SKM-1 (cell line): ENCODE data around the gene SEMA4D.
A peak's percentile ranks its signal among the peaks of the same experiment; 100 is the strongest.

Experiments
- DNase-seq: peaks from one replicate; lab custom pipeline; 2025; ENCODE audit not compliant: unreplicated experiment; lab: John Stamatoyannopoulos, UW

Gene SEMA4D

DNA sequence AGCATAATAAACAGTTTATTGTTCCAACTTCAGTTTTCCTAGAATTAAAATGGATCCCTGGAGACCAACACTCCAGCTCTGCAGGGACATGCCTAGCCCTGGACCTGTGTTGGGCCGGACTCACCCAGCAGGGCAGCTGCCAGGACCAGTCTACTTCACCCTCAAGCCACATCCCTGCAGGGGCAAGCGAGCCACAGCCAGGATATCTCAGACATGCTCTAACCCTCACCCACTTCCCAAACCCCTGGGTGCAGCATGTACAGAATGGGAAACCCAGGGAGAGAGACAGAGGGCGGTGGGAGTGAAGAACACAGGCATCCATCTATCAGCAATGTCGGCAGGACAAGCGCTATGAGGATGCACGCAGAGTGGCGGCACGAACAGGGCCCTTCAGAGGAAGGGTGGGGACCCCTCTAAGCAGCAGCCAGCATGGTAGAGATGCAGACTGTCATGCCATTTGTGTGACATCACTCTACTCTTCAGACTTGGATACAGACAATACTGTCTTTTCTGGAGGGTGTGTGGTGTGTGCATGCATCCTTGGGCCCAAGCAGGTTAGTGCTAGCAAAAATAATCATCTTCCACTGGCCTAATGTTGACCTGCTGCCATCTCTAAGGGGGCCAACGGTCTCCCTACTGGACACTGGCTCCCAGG, 83.1 kb downstream of the SEMA4D start:
- DNase-seq = no peak

DNA sequence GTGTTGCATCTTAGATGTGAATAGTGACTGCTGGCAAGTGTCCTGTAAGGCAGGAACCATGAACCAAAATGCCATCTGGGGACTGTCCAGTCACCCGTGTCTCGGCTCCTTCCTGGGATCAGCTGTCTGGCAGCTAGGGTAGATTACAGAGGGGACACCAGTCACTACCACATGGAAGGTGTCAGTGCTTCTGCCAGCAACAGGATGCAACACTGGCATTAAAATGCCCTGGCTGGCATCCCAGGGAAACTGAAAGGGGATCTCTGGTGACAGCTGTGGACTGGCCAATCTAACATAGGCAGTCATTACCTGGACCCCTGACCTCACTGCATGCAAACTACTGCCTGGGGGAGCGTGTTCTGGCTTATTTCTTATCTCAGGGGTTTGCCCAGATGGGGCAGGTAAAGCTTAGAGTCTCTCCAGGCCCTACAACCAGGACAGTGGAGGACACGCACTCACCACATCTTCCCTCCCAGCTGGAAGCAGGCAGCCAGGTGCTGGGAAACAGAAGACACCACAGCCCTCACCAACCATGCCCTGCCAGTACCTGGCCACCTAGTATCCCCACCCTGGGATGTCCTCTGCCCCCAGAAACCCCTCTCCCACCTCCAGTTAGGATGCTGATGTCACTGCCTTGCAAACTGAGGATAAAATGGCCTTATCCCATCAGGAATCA, 83.8 kb downstream of the SEMA4D start:
- no peak for DNase-seq

DNA sequence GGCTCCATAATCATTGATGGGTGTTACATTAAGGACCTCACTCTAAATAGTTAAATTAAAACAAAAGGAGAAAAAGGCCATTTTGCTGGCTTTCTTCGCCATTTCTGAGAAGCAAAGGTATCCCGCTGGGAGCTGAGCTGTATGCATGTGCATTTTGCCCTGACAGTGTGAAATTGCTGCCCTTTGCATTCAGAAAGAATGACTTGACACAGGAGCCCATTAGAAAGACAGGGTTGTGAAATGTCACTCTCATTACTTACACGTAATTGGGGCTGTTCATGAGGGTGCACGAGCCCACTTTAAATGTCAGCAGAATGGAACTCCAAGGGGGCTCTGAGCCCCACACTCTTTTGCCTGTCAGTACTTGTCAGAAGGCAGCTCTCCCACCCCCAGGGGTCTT, 85.0 kb downstream of the SEMA4D start:
- no peak for DNase-seq

DNA sequence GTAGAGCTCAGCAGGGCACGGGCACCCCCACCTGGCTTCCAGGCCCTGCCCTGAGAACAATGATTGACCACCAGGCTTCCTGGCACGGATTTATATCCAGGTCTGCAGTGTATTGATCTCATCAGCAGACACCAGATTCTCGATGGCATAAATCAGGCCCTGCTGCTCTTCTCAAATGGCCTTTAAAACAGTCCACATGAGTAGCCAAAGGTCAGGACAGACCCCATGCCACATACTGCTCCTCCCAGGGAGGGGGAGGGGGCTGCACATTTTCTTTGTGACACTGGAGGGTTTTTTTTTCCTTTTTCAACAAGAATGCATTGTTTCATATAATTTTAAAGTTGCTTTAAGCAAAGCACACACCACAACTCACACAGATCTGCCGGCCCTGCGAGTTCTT, 85.4 kb downstream of the SEMA4D start:
- DNase-seq = no peak

GRCh38 chr9:89411759-89412158, 86.2 kb downstream of the SEMA4D start:
- no peak for DNase-seq

GRCh38 chr9:89410641-89411350, 87.1 kb downstream of the SEMA4D start:
- no peak for DNase-seq

- no peak for DNase-seq
These were observed 87.9 kb downstream of the SEMA4D start for GRCh38 chr9:89410022-89410421.

DNA sequence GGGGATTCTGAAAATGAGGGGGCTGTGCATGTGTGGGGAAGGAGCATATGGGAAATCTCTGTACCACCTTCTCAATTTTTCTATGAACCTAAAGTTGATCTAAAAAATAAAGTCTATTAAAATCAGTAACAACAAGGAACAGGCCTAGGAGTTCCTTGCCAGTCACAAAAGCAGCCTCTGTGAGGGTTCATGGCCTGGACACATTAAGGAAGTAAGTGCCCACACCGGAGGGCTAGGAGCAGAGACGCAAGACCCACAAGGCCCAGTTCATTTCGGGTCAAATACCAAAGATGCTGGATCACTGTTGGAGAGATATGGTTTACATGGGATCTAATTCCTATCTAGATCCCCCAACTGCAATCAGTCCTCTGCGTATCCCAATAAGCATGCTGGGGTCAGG, 88.4 kb downstream of the SEMA4D start:
- DNase-seq = no peak

DNA sequence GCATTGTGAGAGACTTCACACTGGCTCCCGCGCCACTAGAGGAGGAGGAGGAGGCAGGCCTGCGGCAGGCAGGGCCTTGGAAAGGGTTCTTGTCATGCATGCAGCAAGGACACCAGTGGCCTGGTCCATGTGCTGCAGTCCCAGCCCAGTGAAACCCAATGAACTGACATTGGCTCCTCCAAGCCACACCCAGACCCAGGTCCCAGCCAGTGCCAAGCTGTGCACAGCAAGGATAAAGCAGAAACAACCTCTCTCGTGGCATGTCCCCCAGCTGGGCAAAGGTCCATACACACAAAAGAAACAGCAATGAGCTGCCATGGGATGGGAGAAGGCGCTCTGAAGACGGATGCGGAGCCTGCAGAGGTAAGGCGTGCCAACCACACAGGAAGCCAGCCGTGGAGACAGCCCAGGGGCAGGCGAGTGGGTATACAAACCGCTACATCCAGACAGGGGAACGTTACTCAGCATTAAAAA, 89.2 kb downstream of the SEMA4D start:
- DNase-seq = no peak

GRCh38 chr9:89407070-89407469, 90.8 kb downstream of the SEMA4D start:
- DNase-seq = no peak

DNA sequence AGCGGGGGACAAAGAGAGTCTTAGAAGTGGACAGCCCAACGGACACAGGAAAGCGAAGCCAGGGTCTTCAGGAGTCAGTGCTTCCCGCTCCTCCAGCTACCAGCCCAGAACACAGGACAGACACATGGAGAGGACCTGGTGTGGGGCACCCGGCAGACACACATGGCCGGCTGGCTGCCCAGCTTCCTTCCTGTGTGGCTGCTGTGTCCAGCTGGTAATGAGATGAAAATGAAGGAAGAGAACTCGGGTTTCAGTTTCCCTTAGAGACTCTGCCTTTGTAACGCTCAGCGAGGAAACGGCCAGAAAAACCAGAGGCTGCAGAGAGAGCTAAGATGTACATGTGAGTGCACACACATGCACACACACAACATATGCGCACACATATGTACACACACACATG, 92.1 kb downstream of the SEMA4D start:
- DNase-seq = no peak

- DNase-seq = no peak
These were observed 93.8 kb downstream of the SEMA4D start for GRCh38 chr9:89404074-89404473.

DNA sequence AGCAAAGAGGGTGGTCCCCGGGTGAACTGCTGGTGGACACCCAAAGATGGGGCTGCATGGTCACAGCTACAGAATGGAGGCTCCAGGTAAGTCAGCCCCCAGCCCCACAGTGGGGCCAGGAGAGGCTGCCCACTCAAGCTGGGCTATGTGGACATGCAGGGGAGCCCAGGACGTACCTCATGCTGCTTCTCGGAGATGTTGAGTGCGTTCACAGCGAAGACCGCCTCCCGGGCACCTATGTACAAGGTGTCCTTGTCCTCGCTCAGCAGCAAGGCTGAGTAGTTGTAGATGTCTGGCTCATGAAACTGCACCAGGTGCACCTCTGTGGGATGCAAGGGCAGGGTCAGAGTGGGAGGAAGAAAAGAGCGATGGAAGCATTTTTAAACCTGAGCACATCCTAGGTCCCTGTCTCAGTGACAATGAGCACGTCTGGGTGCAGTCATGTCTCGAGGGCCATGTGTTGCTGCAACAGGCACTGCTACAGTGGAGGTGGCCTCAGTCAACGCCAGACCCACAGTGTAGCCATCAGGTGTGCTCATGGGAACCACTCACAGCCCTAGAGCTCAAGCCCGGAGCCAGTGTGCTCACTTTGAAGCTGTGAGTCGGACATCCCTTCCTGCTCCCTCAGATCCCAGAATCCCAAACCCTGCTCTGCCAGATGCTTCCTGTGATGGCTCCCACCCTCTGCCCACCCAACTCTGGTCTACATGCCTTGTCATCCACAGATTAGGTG, 95.1 kb downstream of the SEMA4D start:
- no peak for DNase-seq

DNA sequence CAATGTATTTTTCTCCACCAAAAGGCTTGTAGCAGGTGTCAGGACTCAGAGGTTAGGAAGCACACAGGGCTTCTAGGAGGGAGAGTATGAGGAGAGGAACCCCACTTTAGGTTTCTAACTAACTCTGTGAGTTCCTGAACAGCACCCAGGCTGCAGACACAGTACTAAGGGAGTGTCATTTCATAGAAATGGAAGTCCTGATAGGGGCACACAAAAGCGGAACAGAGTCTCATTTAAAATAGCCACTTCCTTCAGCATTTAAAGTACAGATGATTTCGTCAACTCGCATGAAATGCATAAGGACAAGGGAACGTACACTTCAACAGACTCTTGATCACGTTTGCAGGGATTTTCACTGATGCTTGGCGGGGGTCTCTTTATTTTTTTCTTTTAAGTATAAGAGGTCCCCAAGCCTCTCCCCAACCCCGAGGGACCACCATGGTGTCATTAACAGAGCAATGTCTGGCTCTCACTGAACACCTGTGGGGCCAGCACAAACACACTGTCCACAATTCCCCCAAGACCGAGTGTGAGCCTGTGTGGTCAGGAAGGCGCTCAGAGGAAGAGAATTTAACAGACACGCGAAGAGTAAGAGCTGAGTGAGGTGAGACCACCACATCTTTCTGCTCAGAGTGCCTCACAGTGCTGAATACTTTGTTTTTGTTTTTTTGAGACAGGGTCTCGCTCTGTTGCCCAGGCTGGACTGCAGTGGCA, 97.4 kb downstream of the SEMA4D start:
- DNase-seq = peak; percentile 63

DNA sequence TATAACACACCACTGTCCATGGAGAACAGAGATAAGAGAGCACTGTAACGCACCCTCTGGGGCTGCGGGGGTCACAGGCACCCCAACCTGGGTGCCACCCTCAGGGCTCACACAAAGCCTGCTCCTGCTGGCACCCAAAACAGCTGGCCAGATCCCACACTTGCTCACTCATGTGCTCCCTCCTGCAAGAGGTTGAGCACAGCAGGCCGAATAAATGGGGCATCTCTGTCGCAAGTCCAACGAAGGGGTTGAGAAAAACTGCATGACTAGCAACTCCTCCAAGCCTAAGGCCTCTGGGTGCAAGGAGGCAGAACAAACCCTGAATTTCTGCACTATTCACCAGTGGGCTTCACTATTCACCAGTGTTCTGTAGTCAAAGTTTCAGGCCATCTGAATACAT, 99.3 kb downstream of the SEMA4D start:
- DNase-seq = no peak

DNA sequence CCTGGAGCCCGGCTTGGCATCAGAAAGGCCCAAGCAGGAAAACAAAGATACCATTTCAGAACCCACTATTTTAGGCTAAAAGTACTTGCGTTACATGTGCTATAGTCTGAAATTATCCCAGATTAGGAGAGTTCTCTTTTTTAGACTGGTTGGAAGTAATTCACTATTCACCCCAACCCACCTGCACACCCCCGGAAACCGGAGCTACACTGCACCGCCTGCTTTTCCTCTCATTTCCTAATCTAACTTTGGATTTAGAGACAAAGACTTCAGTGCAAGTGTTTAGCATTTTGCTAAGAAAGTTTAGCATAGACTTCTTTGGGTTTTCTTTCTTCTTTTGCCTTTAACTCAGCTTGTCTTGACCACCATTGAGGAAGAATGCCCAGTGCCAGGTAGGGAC, 100.4 kb downstream of the SEMA4D start:
- no peak for DNase-seq

DNA sequence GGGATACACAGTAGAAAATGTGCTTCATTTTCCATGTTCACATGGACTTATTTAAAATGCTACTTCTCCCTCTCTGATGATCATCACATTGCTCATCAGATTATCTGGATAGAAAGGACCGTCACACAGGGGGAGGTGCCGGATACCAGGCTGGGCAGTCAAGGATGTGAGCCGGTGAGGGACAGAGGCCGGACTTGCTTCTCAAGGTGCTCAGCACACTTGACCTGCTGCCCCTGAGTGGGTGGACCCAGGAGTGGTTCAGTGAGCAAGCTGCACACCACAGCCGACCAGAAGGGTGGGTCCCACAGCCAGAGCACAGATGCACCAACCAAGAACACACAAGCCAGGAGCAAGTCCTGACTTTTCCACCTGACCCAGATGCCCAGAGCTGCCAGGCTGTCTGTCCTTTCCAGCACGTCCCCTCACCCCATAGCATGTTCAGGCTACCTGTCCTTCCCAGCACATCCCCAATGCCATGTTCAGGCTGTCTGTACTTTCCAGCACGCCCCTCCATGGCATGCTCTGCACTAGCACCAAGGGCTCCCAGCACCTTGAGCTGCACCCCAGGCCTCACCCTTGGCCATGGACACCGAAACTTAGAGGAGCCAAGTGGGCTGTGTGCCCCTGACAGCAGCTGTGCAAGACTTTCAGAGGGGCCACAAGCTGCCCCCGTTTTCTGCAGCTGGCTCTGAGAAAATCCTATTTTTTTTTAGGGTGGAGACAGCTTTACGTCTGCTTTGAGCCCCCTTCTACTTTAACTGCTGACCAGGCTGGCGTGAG, 101.8 kb downstream of the SEMA4D start:
- no peak for DNase-seq

DNA sequence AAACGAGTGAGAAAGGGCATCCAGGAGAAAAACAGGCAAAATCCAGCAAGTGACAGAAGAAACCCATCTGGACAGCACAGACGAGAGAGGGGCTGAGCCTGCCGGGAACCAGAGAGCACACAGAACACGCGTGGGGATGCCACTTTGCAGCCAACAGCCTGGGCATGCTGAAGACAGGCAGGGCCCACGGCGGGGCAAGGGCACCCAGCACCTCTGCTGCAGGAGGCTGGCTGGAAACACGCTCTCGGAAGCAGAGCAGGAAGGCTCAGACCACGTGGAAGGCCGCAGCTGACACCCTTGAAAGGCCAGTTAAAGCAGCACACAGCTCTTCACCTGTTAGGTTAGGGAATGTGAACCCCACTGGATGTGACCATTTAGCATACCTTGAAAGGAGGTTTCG, 103.5 kb downstream of the SEMA4D start:
- DNase-seq = no peak

DNA sequence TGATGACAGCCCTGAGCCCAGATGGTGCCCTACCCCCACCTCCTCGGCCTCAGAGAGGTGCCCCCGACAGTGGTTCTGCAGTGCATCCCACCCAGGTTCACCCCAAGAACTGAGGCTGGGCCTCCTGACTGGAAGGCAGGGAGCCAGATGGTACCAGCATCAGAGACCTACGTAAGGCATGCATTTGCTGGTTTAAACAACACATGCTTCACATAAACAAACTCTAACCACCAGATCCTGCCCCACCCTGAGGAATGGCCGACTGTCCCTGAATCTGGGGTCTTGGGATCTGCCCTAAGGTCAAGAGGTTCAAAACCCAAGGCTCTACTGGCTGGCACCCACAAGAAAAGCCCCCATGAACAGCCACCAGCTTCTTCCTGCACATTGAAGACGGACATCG, 106.3 kb downstream of the SEMA4D start:
- no peak for DNase-seq

DNA sequence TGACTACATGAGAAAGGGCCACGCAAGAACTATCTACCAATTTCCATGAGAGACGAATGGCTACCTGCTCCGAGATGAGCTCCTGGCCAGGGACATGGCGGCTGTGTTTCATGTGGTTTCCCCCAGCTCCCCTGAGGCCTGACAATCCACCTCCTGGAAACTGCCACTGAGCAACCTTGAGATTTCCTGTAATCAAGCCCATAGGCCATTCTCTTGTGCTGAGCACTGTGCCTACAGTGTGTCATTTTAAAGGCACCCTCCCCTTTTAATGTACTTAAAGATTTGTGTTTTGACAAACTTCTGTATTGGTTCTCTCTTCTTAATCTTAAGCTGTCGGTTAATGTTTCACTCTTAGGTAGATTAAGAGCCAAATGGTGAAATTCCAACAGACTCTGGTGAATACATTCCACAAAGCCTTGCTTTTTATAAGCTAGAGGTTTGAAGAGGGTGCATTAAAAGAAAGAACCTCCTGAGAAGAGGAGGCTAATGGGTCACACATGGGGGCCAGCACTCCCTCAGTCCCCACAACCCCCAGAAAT, 107.3 kb downstream of the SEMA4D start:
- DNase-seq = no peak
